Activated CD4-positive, alpha-beta memory T cell treated with anti-CD3 and anti-CD28 coated beads for 36 hours (primary cell): ENCODE data around the gene ALX4. TPM values are rescaled to one million over a fixed set of nuclear protein-coding genes. Genes with fewer than 3 reads are reported as not detected.

ENCODE experiments used
- CTCF ChIA-PET: fragments of 350-600 bp; sonication (Branson Sonifier 250); formaldehyde crosslinking; loops from one replicate; lab custom pipeline; 2021; ENCODE audit warnings: antibody characterized with exemption, inconsistent platforms; lab: Charles Lee
- POLR2A ChIA-PET: fragments of 350-600 bp; sonication (Branson Sonifier 250); formaldehyde crosslinking; loops from one replicate; lab custom pipeline; 2021; ENCODE audit warnings: antibody characterized with exemption; lab: Charles Lee
- DNase-seq: peaks from one replicate; pipeline ENCODE4 v3.0.0-alpha.2; 2020
- H3K27ac Mint-ChIP-seq: one replicate; pipeline ENCODE4 v1.8.0; 2021; ENCODE audit warnings: mixed read lengths
- H3K27me3 Mint-ChIP-seq: one replicate; pipeline ENCODE4 v1.8.0; 2021; ENCODE audit warnings: mixed read lengths
- H3K36me3 Mint-ChIP-seq: one replicate; pipeline ENCODE4 v1.8.0; 2021; ENCODE audit warnings: mixed read lengths
- H3K4me1 Mint-ChIP-seq: one replicate; pipeline ENCODE4 v1.8.0; 2021; ENCODE audit warnings: low read depth, mixed read lengths
- H3K4me3 Mint-ChIP-seq: one replicate; pipeline ENCODE4 v1.8.0; 2021; ENCODE audit warnings: mild to moderate bottlenecking, mixed read lengths
- H3K9me3 Mint-ChIP-seq: one replicate; pipeline ENCODE4 v1.8.0; 2021; ENCODE audit warnings: mixed read lengths
- intact Hi-C: fragments of 100-400 bp; cut with micrococcal nuclease; formaldehyde crosslinking; loops from one replicate; pipeline ENCODE4 v1.15.1; 2023
- total RNA-seq, 2 experiments: library from RNA; stranded (reverse); gene quantifications; one replicate each; pipeline ENCODE4 v1.2.3, GENCODE V29; 2021

Gene ALX4
- total RNA-seq, result not detected

- H3K4me1 Mint-ChIP-seq, result peaks cover 24% of the 10 kb centered on the region
- H3K4me3 Mint-ChIP-seq, result peak within 1 kb of the TSS; percentile 51
- ChIA-PET CTCF (no interaction called here), POLR2A (no interaction called here)
- intact Hi-C loops, result loop anchor here (10.0 kb wide), 1 partner anchor 735 kb away; no protein-coding TSS in a partner anchor
- H3K27ac Mint-ChIP-seq, result no peak within 1 kb of the TSS
- no peaks in the 10 kb centered on the region for H3K9me3 Mint-ChIP-seq
- H3K27me3 Mint-ChIP-seq, result peaks cover 80% of the 10 kb centered on the region
- no peaks in the 10 kb centered on the region for H3K36me3 Mint-ChIP-seq
- peak; percentile 71 for DNase-seq
Measured at GRCh38 chr11:44309478-44310205, at the start of gene ALX4. TSS of gene ALX4 (minus strand) at chr11:44310139. CDS start at chr11:44310062, 77 bp downstream.

- H3K4me3 Mint-ChIP-seq, result no peak overlapping the region
Measured at GRCh38 chr11:44359162-44359561, 49.2 kb upstream of the ALX4 start.

GRCh38 chr11:44358713-44359112 is 48.8 kb upstream of the ALX4 start:
- no peaks in the 10 kb centered on the region for H3K4me1 Mint-ChIP-seq
- H3K36me3 Mint-ChIP-seq, result no peaks in the 10 kb centered on the region
- H3K27me3 Mint-ChIP-seq, result peaks cover 13% of the 10 kb centered on the region
- H3K27ac Mint-ChIP-seq, result no peak overlapping the region
- POLR2A ChIA-PET, result no interaction called here
- intact Hi-C loops, result no loop called here
- peaks cover 3% of the 10 kb centered on the region for H3K9me3 Mint-ChIP-seq
- no peak overlapping the region for H3K4me3 Mint-ChIP-seq
- DNase-seq, result no peak
- CTCF ChIA-PET, result no interaction called here

More at GRCh38 chr11:44359162-44359561, 49.2 kb upstream of the ALX4 start:
- Mint-ChIP-seq H3K9me3 (peaks cover 4% of the 10 kb centered on the region), H3K27ac (no peak overlapping the region), H3K27me3 (peaks cover 13% of the 10 kb centered on the region), H3K36me3 (no peaks in the 10 kb centered on the region), H3K4me1 (no peaks in the 10 kb centered on the region)
- POLR2A ChIA-PET, result no interaction called here
- DNase-seq, result no peak
- intact Hi-C loops, result no loop called here
- CTCF ChIA-PET, result no interaction called here

GRCh38 chr11:44357711-44358110 is 47.8 kb upstream of the ALX4 start:
- no peaks in the 10 kb centered on the region for H3K36me3 Mint-ChIP-seq
- DNase-seq, result no peak
- no peaks in the 10 kb centered on the region for H3K4me1 Mint-ChIP-seq
- no peak overlapping the region for H3K4me3 Mint-ChIP-seq
- H3K27ac Mint-ChIP-seq, result no peak overlapping the region
- H3K9me3 Mint-ChIP-seq, result no peaks in the 10 kb centered on the region
- intact Hi-C loops, result no loop called here
- peaks cover 15% of the 10 kb centered on the region for H3K27me3 Mint-ChIP-seq
- CTCF ChIA-PET, result no interaction called here
- POLR2A ChIA-PET, result no interaction called here

GRCh38 chr11:44356351-44356750 is 46.4 kb upstream of the ALX4 start:
- H3K4me3 Mint-ChIP-seq, result no peak overlapping the region
- H3K9me3 Mint-ChIP-seq, result no peaks in the 10 kb centered on the region
- no peak overlapping the region for H3K27ac Mint-ChIP-seq
- POLR2A ChIA-PET, result no interaction called here
- H3K27me3 Mint-ChIP-seq, result peaks cover 19% of the 10 kb centered on the region
- no peaks in the 10 kb centered on the region for H3K4me1 Mint-ChIP-seq
- CTCF ChIA-PET, result no interaction called here
- no peaks in the 10 kb centered on the region for H3K36me3 Mint-ChIP-seq
- intact Hi-C loops, result no loop called here
- DNase-seq, result no peak

GRCh38 chr11:44351898-44352498 is 42.1 kb upstream of the ALX4 start:
- Mint-ChIP-seq H3K4me3 (no peak overlapping the region), H3K4me1 (no peaks in the 10 kb centered on the region), H3K27me3 (peaks cover 33% of the 10 kb centered on the region), H3K27ac (no peak overlapping the region), H3K36me3 (no peaks in the 10 kb centered on the region), H3K9me3 (no peaks in the 10 kb centered on the region)
- POLR2A ChIA-PET, result no interaction called here
- no peak for DNase-seq
- CTCF ChIA-PET, result no interaction called here
- intact Hi-C loops, result no loop called here

GRCh38 chr11:44351006-44351660 is 41.2 kb upstream of the ALX4 start:
- no peak for DNase-seq
- Mint-ChIP-seq H3K36me3 (no peaks in the 10 kb centered on the region), H3K27ac (no peak overlapping the region), H3K27me3 (peaks cover 36% of the 10 kb centered on the region), H3K4me3 (no peak overlapping the region), H3K4me1 (no peaks in the 10 kb centered on the region), H3K9me3 (no peaks in the 10 kb centered on the region)
- POLR2A ChIA-PET, result no interaction called here
- intact Hi-C loops, result no loop called here
- CTCF ChIA-PET, result no interaction called here

GRCh38 chr11:44349328-44349727 is 39.4 kb upstream of the ALX4 start:
- no peaks in the 10 kb centered on the region for H3K36me3 Mint-ChIP-seq
- no peak overlapping the region for H3K27ac Mint-ChIP-seq
- ChIA-PET CTCF (interaction anchor here (0.6 kb wide), 1 partner anchor 78 kb away, joined by 3 read pairs; no protein-coding TSS in a partner anchor), POLR2A (no interaction called here)
- no peak overlapping the region for H3K4me3 Mint-ChIP-seq
- intact Hi-C loops, result no loop called here
- H3K27me3 Mint-ChIP-seq, result peaks cover 32% of the 10 kb centered on the region
- DNase-seq, result no peak
- H3K4me1 Mint-ChIP-seq, result no peaks in the 10 kb centered on the region
- H3K9me3 Mint-ChIP-seq, result no peaks in the 10 kb centered on the region

- Mint-ChIP-seq H3K36me3 (no peaks in the 10 kb centered on the region), H3K4me1 (no peaks in the 10 kb centered on the region), H3K9me3 (no peaks in the 10 kb centered on the region), H3K27me3 (peaks cover 32% of the 10 kb centered on the region), H3K4me3 (no peak overlapping the region), H3K27ac (no peak overlapping the region)
- intact Hi-C loops, result no loop called here
- ChIA-PET POLR2A (no interaction called here), CTCF (interaction anchor here (0.6 kb wide), 1 partner anchor 78 kb away, joined by 3 read pairs; no protein-coding TSS in a partner anchor)
- no peak for DNase-seq
Measured at GRCh38 chr11:44348721-44349120, 38.8 kb upstream of the ALX4 start.

- no peaks in the 10 kb centered on the region for H3K9me3 Mint-ChIP-seq
- peaks cover 32% of the 10 kb centered on the region for H3K27me3 Mint-ChIP-seq
- POLR2A ChIA-PET, result no interaction called here
- no peaks in the 10 kb centered on the region for H3K36me3 Mint-ChIP-seq
- H3K4me3 Mint-ChIP-seq, result no peak overlapping the region
- H3K27ac Mint-ChIP-seq, result no peak overlapping the region
- CTCF ChIA-PET, result no interaction called here
- no peak for DNase-seq
- intact Hi-C loops, result no loop called here
- no peaks in the 10 kb centered on the region for H3K4me1 Mint-ChIP-seq
Measured at GRCh38 chr11:44348114-44348513, 38.2 kb upstream of the ALX4 start.

- H3K9me3 Mint-ChIP-seq, result no peaks in the 10 kb centered on the region
- H3K27me3 Mint-ChIP-seq, result peaks cover 27% of the 10 kb centered on the region
- no peak overlapping the region for H3K27ac Mint-ChIP-seq
- DNase-seq, result no peak
- intact Hi-C loops, result no loop called here
- H3K4me3 Mint-ChIP-seq, result no peak overlapping the region
- no peaks in the 10 kb centered on the region for H3K36me3 Mint-ChIP-seq
- CTCF ChIA-PET, result no interaction called here
- POLR2A ChIA-PET, result no interaction called here
- H3K4me1 Mint-ChIP-seq, result no peaks in the 10 kb centered on the region
Measured at GRCh38 chr11:44347538-44347937, 37.6 kb upstream of the ALX4 start.

GRCh38 chr11:44346983-44347382 is 37.0 kb upstream of the ALX4 start:
- H3K27me3 Mint-ChIP-seq, result peaks cover 25% of the 10 kb centered on the region

More at GRCh38 chr11:44346983-44347382, 37.0 kb upstream of the ALX4 start:
- CTCF ChIA-PET, result no interaction called here
- intact Hi-C loops, result no loop called here
- Mint-ChIP-seq H3K27ac (no peak overlapping the region), H3K9me3 (no peaks in the 10 kb centered on the region), H3K4me3 (no peak overlapping the region), H3K36me3 (no peaks in the 10 kb centered on the region), H3K4me1 (no peaks in the 10 kb centered on the region)
- POLR2A ChIA-PET, result no interaction called here
- DNase-seq, result no peak
